ENCODE data around the gene CYP17A1. TPM values are rescaled to one million over a fixed set of nuclear protein-coding genes. Genes with fewer than 3 reads are reported as not detected.
A peak's percentile ranks its signal among the peaks of the same experiment; 100 is the strongest.

Gene CYP17A1
- total and polyA plus RNA-seq, 2 experiments from 2014 or later: not detected

DNA sequence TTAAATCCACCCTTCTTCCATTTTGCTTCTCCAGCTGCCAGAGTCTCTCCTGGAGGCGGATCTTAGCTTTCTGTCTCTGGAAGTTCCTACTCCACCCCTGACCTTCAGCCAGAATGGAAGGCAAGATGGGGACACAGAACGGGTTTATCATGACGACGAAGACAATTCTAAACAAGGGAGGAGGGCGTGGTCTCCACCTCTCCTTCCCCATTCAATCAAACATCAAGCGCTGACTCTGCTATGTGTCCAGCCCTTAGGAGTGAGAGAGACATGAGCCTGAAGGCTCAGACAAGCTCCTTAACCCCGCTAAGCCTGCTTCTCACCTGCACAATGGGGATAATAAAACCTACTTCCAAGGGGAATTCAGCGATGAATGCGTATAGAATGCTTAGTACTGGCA is 3.1 kb downstream of the CYP17A1 start:
- no peaks in the 10 kb centered on the region for H3K9me2 ChIP-seq (ENCODE audit: insufficient read depth)
- H3K36me3 ChIP-seq (ENCODE audit: insufficient read depth): no peaks in the 10 kb centered on the region
- TF ChIP-seq ETS1 (IDR thresholded peaks at IDR 0.05): no peak
- TF ChIP-seq NANOG (IDR thresholded peaks at IDR 0.05; ENCODE audit: borderline replicate concordance): no peak
- no peak for TF ChIP-seq ZNF462 (CRISPR knock-in tag; IDR thresholded peaks at IDR 0.05)
- TF ChIP-seq ZNF331 (CRISPR knock-in tag; IDR thresholded peaks at IDR 0.05; ENCODE audit: low read depth): no peak
- TF ChIP-seq JUNB (IDR thresholded peaks at IDR 0.05; ENCODE audit: unreplicated experiment): no peak
- TF ChIP-seq EZH2phosphoT487 (IDR thresholded peaks at IDR 0.05; ENCODE audit: unreplicated experiment): no peak
- TF ChIP-seq, protein P1, sequence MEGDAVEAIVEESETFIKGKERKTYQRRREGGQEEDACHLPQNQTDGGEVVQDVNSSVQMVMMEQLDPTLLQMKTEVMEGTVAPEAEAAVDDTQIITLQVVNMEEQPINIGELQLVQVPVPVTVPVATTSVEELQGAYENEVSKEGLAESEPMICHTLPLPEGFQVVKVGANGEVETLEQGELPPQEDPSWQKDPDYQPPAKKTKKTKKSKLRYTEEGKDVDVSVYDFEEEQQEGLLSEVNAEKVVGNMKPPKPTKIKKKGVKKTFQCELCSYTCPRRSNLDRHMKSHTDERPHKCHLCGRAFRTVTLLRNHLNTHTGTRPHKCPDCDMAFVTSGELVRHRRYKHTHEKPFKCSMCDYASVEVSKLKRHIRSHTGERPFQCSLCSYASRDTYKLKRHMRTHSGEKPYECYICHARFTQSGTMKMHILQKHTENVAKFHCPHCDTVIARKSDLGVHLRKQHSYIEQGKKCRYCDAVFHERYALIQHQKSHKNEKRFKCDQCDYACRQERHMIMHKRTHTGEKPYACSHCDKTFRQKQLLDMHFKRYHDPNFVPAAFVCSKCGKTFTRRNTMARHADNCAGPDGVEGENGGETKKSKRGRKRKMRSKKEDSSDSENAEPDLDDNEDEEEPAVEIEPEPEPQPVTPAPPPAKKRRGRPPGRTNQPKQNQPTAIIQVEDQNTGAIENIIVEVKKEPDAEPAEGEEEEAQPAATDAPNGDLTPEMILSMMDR (conservative IDR thresholded peaks at IDR 0.05; ENCODE audit: low read depth in 2 of 2): no peak
- no peak for TF ChIP-seq REST (IDR thresholded peaks at IDR 0.05; ENCODE audit: unreplicated experiment)
- TF ChIP-seq EZH2 (IDR thresholded peaks at IDR 0.05; ENCODE audit: low read depth, unreplicated experiment): no peak
- Mint-ChIP-seq H3K4me1 (no peaks in the 10 kb centered on the region; the same call in 1 of the 3 replicates), H3K36me3 (ENCODE audit: low read depth) (no peaks in the 10 kb centered on the region), H3K9me3 (peaks cover 17% of the 10 kb centered on the region), H3K4me3 (no peak overlapping the region), H3K27ac (no peak overlapping the region), H3K27me3 (ENCODE audit: insufficient read depth, low read depth, poor library complexity) (peaks cover 16% of the 10 kb centered on the region)
- no peaks in the 10 kb centered on the region for H3K27me3 ChIP-seq (ENCODE audit: insufficient read depth)
- no peak overlapping the region for H3K4me3 ChIP-seq
- no peak overlapping the region for H3K4me2 ChIP-seq
- DNase-seq (ENCODE audit: low spot score) (no peak), ATAC-seq (no peak)
- H2AFZ ChIP-seq: peak overlapping the region; percentile 91; the same call in 1 of the 2 replicates
- H3K27ac ChIP-seq (ENCODE audit: low read depth): no peak overlapping the region
- no peaks in the 10 kb centered on the region for H3K4me1 ChIP-seq (ENCODE audit: insufficient read depth)
- H4K20me1 ChIP-seq (replicated peaks; ENCODE audit: insufficient read depth): no peaks in the 10 kb centered on the region
- no peaks in the 10 kb centered on the region for H3F3A ChIP-seq (replicated peaks; ENCODE audit: low read depth)
- H3K79me2 ChIP-seq (replicated peaks; ENCODE audit: insufficient read depth): no peaks in the 10 kb centered on the region
